Mesothelial cell of epicardium (in vitro differentiated cells): ENCODE data around the gene TSPOAP1. TPM values are rescaled to one million over a fixed set of nuclear protein-coding genes. Genes with fewer than 3 reads are reported as not detected.

ENCODE experiments used
- DNase-seq, 2 experiments: peaks; one replicate each; pipeline ENCODE4 v3.0.0; 2021; ENCODE audit warnings: low spot score in 2 of 2; ENCODE audit not compliant: unreplicated experiment in 2 of 2
- H3K27ac Mint-ChIP-seq: 2 replicates; pipeline ENCODE4 v1.8.0; 2021; ENCODE audit warnings: mixed read lengths
- H3K27me3 Mint-ChIP-seq: 2 replicates; pipeline ENCODE4 v1.8.0; 2021; ENCODE audit warnings: low read depth, mixed read lengths
- H3K36me3 Mint-ChIP-seq: 2 replicates; pipeline ENCODE4 v1.8.0; 2021; ENCODE audit warnings: mixed read lengths
- H3K4me1 Mint-ChIP-seq: 2 replicates; pipeline ENCODE4 v1.8.0; 2021; ENCODE audit warnings: mixed read lengths
- H3K4me3 Mint-ChIP-seq: 2 replicates; pipeline ENCODE4 v1.8.0; 2021; ENCODE audit warnings: mild to moderate bottlenecking, moderate library complexity, mixed read lengths
- H3K9me3 Mint-ChIP-seq: 2 replicates; pipeline ENCODE4 v1.8.0; 2021; ENCODE audit warnings: mixed read lengths
- total RNA-seq: library from RNA; stranded (reverse); gene quantifications from 3 replicates; pipeline ENCODE4 v1.2.1, GENCODE V29; 2021
- TF ChIP-seq, protein P1 (sequence below): fragments of 200-600 bp; sonication (generic); IDR thresholded peaks from one replicate; pipeline ENCODE4 v1.5.0; 2021; ENCODE audit warnings: antibody characterized with exemption; ENCODE audit not compliant: unreplicated experiment

The TSPOAP1 gene
- total RNA-seq, 1 donor from 2014 or later: 87.2 TPM

DNA sequence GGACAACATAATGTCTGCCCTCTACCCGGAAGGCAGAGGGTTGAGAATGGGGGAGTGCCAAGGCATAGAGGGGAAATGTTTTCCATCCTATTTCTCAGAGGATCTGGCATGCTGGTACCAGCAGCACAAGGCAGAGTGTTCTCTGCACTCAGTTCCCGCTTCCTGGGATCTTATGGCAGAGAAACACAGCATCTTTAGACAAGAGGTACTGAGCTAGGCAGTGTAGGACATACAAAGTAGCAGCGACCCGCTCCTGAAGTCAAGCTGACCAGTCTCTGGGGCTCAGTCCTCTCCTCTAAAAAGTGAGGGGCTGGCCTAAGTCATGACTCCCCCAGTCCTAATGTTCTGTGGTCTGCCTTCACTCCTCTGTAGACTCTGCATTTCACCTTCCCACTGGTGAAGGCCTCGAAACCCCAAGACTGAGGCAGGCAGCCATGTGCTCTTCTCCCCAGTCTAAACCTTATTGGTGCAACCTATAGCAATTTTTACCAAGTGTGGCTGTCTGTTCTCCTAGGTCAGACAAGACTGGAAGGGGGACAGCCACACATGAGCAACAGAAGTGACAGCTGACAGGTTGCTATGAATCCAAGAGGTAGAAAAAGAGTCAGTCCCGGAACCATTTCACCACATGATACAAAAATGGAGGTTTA lies 11.3 kb upstream of the TSPOAP1 start:
- H3K4me1 Mint-ChIP-seq: peaks cover 40% of the 10 kb centered on the region
- TF ChIP-seq, protein P1, sequence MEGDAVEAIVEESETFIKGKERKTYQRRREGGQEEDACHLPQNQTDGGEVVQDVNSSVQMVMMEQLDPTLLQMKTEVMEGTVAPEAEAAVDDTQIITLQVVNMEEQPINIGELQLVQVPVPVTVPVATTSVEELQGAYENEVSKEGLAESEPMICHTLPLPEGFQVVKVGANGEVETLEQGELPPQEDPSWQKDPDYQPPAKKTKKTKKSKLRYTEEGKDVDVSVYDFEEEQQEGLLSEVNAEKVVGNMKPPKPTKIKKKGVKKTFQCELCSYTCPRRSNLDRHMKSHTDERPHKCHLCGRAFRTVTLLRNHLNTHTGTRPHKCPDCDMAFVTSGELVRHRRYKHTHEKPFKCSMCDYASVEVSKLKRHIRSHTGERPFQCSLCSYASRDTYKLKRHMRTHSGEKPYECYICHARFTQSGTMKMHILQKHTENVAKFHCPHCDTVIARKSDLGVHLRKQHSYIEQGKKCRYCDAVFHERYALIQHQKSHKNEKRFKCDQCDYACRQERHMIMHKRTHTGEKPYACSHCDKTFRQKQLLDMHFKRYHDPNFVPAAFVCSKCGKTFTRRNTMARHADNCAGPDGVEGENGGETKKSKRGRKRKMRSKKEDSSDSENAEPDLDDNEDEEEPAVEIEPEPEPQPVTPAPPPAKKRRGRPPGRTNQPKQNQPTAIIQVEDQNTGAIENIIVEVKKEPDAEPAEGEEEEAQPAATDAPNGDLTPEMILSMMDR: no peak
- no peaks in the 10 kb centered on the region for H3K27me3 Mint-ChIP-seq
- H3K9me3 Mint-ChIP-seq: no peaks in the 10 kb centered on the region
- no peak overlapping the region for H3K4me3 Mint-ChIP-seq
- H3K27ac Mint-ChIP-seq: peak overlapping the region; percentile 93
- peaks cover 9% of the 10 kb centered on the region for H3K36me3 Mint-ChIP-seq
- DNase-seq: no peak

DNA sequence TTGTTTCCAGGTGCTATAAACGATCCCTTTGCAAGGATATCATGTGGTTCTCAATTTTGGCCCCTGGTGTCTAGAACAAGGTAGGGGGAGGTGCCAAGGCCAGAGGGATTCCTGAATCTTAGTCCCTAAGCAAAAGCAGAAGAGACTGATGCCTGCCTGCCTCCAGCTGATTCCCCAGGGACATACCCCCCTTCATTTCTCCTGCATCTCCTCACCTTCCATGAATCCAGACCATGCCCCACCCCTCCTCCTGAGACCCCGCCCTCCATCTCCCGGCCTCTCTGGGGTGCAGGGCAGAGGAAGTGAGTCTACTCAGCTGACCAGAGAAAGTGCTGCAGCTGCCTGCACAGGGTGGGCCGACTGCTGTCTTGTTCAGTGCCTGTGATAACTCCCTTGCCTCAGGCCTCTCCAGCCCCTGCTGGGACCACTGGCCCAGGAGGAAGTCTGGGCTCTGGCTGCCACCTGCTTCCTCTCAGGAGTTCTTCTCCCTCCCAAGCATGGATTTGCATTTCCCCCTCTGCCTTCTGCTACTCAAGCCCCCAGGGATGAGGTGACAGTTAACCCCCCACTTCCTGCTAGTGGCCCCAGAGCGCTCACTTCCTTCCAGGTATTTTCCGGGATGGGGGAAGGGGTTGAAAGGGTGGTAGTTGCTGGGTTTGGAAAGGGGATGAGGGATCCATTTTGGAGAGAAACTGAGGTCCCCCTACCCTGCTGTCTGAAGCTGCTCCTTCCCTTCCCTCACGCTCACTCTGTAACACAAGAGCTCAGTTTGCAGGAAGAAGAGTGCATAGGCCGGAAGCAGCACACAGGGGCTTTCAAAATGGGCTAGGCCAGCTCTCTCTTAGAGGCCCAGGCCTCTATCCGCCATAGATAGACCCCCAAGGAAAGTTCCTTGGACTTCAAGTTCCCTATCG lies 10.5 kb upstream of the TSPOAP1 start:
- Mint-ChIP-seq H3K9me3 (no peaks in the 10 kb centered on the region), H3K36me3 (peaks cover 7% of the 10 kb centered on the region), H3K27ac (peak overlapping the region; percentile 93), H3K4me1 (peaks cover 40% of the 10 kb centered on the region), H3K4me3 (no peak overlapping the region), H3K27me3 (no peaks in the 10 kb centered on the region)
- DNase-seq: no peak
- TF ChIP-seq, protein P1: no peak

DNA sequence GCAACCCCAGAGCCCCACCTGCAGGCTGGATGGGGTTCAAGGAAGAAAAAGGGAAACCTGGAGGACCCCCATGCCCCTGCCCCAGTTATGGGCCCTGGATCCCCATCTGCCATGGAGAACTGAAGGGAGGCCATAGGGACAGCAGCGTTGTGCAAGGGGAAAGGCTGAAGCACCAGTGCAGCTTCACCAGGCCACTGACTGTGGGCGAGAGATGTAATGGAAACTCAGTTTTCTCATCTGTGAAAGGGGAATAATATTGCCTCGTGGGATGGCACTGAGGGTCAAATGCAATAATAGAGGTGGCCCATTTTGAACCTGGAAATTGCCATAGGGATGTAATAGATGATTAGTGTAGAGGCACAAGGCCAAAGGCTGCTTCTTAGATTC lies 9.9 kb upstream of the TSPOAP1 start:
- TF ChIP-seq, protein P1: no peak
- Mint-ChIP-seq H3K9me3 (no peaks in the 10 kb centered on the region), H3K36me3 (peaks cover 5% of the 10 kb centered on the region), H3K4me3 (no peak overlapping the region), H3K4me1 (peaks cover 40% of the 10 kb centered on the region), H3K27ac (peak overlapping the region; percentile 93), H3K27me3 (no peaks in the 10 kb centered on the region)
- DNase-seq: no peak

DNA sequence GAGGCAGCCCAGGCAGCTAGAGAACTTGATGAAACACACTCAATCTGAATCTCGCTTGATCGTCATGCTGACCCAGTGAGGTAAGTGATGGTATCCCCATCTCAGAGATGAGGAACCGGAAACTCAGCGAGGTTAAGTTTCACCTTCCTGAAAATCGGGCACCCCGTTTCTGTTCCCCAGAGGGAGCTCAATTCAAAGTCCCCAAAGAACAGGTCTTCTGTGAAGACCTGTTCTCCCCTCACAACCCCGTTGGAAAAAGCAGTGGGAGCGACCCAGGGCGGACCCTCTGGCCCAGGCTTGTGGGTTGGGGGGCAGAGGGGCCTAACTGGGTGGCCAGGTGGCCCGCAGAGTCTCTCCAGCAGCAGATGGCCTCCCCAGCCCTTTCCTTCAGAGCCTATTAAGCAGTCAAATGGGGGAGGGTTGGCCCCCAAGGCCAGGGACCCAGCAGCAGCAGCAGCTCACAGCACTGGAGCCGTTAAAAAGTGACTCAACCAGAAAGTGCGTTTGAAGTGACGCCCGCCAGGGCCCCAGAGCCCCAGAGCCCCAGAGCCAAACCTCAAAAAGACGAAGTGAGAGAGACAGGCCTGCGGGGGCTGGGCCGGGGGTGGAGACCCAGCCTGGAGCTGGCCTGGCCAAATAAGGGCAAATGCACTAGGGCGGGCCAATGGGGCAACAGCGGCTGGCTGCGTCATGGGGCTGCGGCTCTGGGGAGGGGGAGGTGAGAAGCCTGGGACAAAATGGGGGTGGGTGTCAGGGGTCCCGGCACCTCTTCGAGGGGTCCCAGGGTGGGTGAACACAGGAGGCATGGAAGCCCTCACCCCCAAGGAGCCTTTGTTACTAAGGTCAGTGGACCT lies 9.2 kb upstream of the TSPOAP1 start:
- Mint-ChIP-seq H3K4me1 (peaks cover 40% of the 10 kb centered on the region), H3K4me3 (no peak overlapping the region), H3K9me3 (no peaks in the 10 kb centered on the region), H3K36me3 (peaks cover 3% of the 10 kb centered on the region), H3K27ac (peak overlapping the region; percentile 93), H3K27me3 (no peaks in the 10 kb centered on the region)
- peak in 1 of 2 experiments; percentile 65 for DNase-seq
- TF ChIP-seq, protein P1: no peak

DNA sequence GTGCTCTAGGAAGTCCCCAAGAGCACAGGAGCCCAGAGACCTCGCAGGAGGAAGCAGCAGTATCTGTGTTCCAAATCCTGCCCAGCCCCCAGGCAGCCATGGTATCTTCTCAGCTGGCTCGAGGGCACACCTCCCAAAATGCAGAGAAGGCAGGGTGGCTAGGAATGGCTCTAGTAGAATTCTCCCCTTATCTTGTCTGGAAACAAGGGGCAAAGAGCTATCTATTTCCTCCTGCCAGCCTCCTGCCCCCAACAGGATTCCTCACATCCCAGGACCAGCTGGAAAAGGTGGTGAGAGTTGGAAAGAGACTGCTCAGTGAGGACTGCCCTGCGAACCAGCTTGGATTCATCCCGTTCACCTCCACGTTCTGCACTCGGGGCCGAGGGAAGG lies 8.6 kb upstream of the TSPOAP1 start:
- no peaks in the 10 kb centered on the region for H3K27me3 Mint-ChIP-seq
- H3K36me3 Mint-ChIP-seq: peaks cover 3% of the 10 kb centered on the region
- no peak overlapping the region for H3K4me3 Mint-ChIP-seq
- H3K27ac Mint-ChIP-seq: peak overlapping the region; percentile 93
- H3K4me1 Mint-ChIP-seq: peaks cover 40% of the 10 kb centered on the region
- H3K9me3 Mint-ChIP-seq: no peaks in the 10 kb centered on the region
- TF ChIP-seq, protein P1: no peak
- no peak for DNase-seq
